ENCODE data around the gene IL3.

- TF ChIP-seq CTCF (IDR thresholded peaks at IDR 0.05): no peak
- TF ChIP-seq POLR2A (IDR thresholded peaks at IDR 0.05): no peak
These were observed 39.7 kb upstream of the IL3 start for GRCh38 chr5:132020568-132021339.
